GM12865 (cell line): ENCODE measurements around the gene FREY1.
A peak's percentile ranks its signal among the peaks of the same experiment; 100 is the strongest.
"Not testable (repeated sequence)": the region's sequence is repeated elsewhere in the genome, so short reads cannot be mapped to it uniquely, and the experiment has no call there.

Experiments
- DNase-seq: peaks from one replicate; pipeline ENCODE4 v3.0.0; 2010; ENCODE audit warnings: low read depth
- H3K4me3 ChIP-seq: 2 replicates; pipeline ENCODE4 v1.5.1; 2011; ENCODE audit warnings: mild to moderate bottlenecking, low read depth, low read length, control low read depth
- CTCF ChIP-seq: IDR thresholded peaks from 2 replicates; pipeline ENCODE4 v1.5.1; 2011; ENCODE audit warnings: low read length, control low read depth, low read depth, inconsistent platforms; ENCODE audit not compliant: insufficient read depth; ENCODE audit errors: missing control alignments

The FREY1 gene

DNA sequence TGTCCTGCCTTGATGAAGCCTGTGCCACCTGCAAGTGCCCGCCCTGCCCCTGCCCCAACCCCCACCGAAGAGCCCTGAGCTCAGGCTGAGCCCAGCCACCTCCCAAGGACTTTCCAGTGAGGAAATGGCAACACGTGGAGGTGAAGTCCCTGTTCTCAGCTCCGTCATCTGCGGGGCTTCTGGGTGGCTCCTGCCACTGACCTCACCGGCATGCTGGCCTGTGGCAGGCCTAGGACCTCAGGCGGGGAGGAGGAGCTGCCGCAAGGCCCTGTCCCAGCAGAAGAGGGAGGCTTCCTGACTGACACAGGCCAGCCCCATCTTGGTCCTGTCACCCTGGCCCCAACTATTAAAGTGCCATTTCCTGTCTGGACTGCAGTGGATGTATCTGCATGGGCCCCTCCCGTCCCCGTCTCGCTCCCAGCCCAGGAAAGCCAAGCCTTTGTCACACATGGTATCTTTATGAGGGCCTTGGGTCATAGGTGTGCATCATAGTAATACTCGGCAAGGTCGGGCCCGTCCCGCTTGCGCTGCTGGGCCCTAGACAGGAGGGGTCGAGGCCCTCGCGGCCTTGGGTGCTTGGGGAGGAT is 882 bp downstream of the FREY1 start:
- no peak overlapping the region for H3K4me3 ChIP-seq
- peak; percentile 23 for DNase-seq
- no peak for TF ChIP-seq CTCF

GRCh38 chr11:45905576-45905975 is 1.5 kb downstream of the FREY1 start:
- DNase-seq, H3K4me3 ChIP-seq: not testable (repeated sequence)

DNA sequence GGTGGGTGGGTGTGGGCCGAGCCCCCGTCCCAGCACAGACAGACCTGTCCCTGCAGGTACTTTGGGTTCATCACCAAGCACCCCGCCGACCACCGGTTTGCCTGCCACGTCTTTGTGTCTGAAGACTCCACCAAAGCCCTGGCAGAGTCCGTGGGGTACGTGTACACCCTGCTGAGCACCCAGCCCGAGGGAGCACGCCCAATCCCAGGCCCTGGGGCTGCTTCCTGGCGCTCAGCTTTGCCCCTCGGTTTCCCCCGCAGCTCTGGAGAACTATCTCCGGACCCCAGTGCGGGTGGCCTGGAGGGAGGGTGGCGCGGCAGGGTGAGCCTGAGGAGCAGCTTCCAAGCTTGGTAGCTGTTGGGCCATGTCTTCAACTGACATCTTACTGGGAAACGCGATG is 2.0 kb downstream of the FREY1 start:
- H3K4me3 ChIP-seq = no peak overlapping the region
- DNase-seq = no peak
- no peak for TF ChIP-seq CTCF

DNA sequence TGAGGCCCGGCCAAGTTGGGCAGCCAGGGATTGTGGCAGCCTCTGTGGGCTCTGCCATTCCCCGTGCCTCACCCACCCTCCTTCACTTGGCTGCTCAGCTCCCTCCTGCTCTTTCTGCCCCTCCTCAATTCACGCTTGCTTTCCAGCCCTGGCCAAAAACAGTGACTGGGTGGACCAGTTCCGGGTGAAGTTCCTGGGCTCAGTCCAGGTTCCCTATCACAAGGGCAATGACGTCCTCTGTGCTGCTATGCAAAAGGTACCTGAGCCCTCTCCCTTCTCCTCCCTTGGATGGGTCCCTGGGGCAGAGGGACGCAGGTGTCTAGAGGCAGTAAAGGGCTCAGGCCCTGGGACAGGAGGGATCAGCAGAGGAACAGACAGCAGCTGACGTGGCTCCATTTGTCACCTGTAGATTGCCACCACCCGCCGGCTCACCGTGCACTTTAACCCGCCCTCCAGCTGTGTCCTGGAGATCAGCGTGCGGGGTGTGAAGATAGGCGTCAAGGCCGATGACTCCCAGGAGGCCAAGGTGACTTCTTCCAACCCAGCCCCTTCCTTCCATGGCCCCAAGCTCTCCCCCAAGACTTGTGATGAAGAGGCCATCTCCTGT is 2.7 kb downstream of the FREY1 start:
- TF ChIP-seq CTCF = no peak
- no peak for DNase-seq
- H3K4me3 ChIP-seq = no peak overlapping the region

GRCh38 chr11:45902452-45903380 is 4.4 kb downstream of the FREY1 start:
- no peak overlapping the region for H3K4me3 ChIP-seq
- no peak for DNase-seq
- TF ChIP-seq CTCF = no peak

DNA sequence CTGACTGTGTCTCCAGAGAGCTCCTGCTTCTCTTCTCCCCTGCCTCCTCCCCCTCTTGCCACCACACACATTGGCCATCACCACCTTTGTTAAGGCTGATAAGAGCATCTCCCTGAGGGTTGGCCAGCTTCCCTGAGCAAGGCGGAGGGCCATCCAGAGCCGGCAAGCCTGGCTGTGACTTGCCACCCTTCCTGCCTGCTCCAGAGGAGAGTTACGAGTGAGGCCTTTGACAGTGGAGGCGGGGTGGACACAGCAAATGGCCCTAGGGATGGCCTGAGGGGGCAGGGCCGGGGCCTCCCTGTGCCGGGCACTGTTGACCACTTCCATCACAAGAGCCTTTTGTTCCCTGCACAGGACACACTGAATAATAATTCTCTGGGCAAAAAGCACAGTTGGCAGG is 5.4 kb downstream of the FREY1 start:
- no peak for DNase-seq
- no peak overlapping the region for H3K4me3 ChIP-seq
- no peak for TF ChIP-seq CTCF

DNA sequence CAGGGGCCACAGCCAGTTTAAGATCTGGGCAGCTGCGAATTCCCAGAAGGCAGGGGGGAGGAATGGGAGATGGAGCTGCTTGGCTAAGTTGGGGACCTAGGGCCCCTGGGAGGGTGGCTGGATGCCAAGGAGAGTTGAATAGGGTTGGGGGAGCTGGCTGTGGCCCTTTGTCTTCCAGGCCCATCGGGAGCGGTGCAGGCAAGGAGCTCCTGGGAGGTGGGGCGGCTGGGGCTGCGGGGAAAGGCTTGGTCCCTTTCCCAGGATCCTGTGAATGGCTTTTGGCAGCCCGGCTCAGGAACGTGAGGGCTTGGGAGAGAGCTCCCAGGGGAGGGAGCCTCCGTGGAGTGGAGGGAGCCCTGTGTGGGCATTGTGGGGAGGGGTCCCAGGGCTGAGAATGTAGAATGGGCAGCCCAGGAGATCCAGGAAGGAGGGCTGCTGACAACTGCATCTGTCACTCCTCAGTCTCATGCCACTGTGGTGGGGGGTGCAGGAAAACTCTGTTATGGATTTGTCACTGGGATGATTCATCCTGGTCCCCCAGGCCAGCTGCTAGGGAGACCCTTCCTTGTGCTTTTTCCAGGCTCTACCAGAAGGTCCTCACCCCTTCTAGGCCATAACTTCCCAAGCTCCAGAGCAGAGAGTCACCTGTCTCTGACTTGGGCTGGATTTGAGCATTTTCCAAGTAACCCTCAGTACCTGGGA is 6.0 kb downstream of the FREY1 start:
- H3K4me3 ChIP-seq = no peak overlapping the region

DNA sequence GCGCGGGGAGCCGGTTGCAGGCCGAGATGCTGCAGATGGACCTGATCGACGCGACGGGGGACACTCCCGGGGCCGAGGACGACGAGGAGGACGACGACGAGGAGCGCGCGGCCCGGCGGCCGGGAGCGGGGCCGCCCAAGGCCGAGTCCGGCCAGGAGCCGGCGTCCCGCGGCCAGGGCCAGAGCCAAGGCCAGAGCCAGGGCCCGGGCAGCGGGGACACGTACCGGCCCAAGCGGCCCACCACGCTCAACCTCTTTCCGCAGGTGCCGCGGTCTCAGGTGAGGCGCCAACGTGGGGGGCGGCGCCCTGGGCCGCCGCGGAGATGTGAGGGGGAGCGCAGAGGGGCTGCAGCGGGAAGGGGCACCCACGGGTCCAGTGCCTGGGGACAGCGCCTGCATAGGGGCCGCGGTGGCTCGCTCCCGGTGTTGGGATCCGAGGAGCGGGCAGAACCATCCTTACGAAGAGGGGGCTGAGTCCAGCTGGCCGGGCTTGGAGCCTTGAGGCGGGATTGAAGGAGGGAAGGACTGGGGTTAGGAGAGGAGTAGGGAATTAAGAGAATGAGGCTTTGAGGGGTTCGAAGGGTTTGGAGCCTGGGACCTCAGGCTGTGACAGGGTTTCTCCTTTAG is 6.8 kb downstream of the FREY1 start:
- not testable (repeated sequence) for H3K4me3 ChIP-seq, DNase-seq

More for the DNA sequence above, 6.0 kb downstream of the FREY1 start:
- TF ChIP-seq CTCF = no peak
- no peak for DNase-seq
